ENCODE measurements around the gene CTSW. TPM values are rescaled to one million over a fixed set of nuclear protein-coding genes. Genes with fewer than 3 reads are reported as not detected.
A peak's percentile ranks its signal among the peaks of the same experiment; 100 is the strongest.

The CTSW gene
- total and polyA plus RNA-seq, 4 donors = 2.9 to 8.7 (median 3.8) TPM

GRCh38 chr11:65886826-65887722 lies 7.4 kb downstream of the CTSW start:
- no peak for DNase-seq
- 87 to 91% methylated on average over 14 of the region's 14 CpGs for WGBS, 2 donors
- H3K4me3 ChIP-seq = no peak overlapping the region

DNA sequence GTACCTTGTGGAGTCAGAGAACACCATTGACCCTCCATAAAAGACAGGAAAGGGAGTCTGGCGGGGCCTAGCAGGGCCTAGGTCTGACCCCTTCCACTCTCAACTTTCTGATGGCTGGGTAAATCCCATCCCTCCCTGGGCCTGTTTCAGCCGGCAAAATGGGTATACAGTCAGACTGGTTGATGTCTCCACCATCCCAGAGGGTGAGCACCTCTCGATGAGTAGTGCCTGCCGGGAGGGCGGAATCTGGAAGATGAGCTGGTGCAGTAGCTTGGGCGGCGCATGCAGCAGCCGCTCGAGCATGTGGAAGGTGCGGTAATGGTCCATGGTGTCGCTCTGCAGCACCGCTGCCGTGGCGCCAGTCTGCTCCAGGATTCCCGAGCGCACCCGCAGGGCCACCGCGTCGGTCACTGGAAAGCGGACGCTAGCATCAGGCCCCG lies 8.1 kb downstream of the CTSW start:
- Histone ChIP-seq H3K27me3 (ENCODE audit: control insufficient read depth in 3 of 3, insufficient read depth in 3 of 3, low read length in 2 of 3) (no peaks in the 10 kb centered on the region), H3K9ac (ENCODE audit: insufficient read depth in 1 of 2, low read length in 2 of 2) (peak overlapping the region; percentile 39 to 67), H3K4me1 (ENCODE audit: control insufficient read depth in 5 of 5, insufficient read depth in 5 of 5, low read length in 5 of 5) (peaks cover 5 to 51% (median 13%) of the 10 kb centered on the region in 5 donors), H3K27ac (ENCODE audit: low read depth in 1 of 2, low read length in 1 of 2) (peak overlapping the region; percentile 82 to 95), H3K4me3 (peak overlapping the region; percentile 67), H3K9me3 (ENCODE audit: control insufficient read depth in 4 of 4, insufficient read depth in 3 of 4, low read length in 3 of 4) (no peaks in the 10 kb centered on the region), H3K36me3 (ENCODE audit: control insufficient read depth in 4 of 4, insufficient read depth in 4 of 4, low read length in 4 of 4) (peaks cover 7 to 23% (median 23%) of the 10 kb centered on the region in 4 donors)
- DNase-seq = no peak
- TF ChIP-seq, protein P1, sequence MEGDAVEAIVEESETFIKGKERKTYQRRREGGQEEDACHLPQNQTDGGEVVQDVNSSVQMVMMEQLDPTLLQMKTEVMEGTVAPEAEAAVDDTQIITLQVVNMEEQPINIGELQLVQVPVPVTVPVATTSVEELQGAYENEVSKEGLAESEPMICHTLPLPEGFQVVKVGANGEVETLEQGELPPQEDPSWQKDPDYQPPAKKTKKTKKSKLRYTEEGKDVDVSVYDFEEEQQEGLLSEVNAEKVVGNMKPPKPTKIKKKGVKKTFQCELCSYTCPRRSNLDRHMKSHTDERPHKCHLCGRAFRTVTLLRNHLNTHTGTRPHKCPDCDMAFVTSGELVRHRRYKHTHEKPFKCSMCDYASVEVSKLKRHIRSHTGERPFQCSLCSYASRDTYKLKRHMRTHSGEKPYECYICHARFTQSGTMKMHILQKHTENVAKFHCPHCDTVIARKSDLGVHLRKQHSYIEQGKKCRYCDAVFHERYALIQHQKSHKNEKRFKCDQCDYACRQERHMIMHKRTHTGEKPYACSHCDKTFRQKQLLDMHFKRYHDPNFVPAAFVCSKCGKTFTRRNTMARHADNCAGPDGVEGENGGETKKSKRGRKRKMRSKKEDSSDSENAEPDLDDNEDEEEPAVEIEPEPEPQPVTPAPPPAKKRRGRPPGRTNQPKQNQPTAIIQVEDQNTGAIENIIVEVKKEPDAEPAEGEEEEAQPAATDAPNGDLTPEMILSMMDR (IDR thresholded peaks at IDR 0.05; ENCODE audit: control extremely low read depth, extremely low read depth) = no peak
- 5% methylated on average over 23 of the region's 23 CpGs for whole genome bisulfite sequencing, 2 donors
- no peak for ATAC-seq (ENCODE audit: insufficient read depth, low FRiP score)

More at GRCh38 chr11:65886826-65887722, 7.4 kb downstream of the CTSW start:
- ATAC-seq (ENCODE audit: insufficient read depth, low FRiP score) = no peak
- Histone ChIP-seq H3K36me3 (ENCODE audit: control insufficient read depth in 4 of 4, insufficient read depth in 4 of 4, low read length in 4 of 4) (peaks cover 7 to 29% (median 24%) of the 10 kb centered on the region in 4 donors), H3K27ac (ENCODE audit: low read depth in 1 of 2, low read length in 1 of 2) (peak overlapping the region in 1 of 2 donors; percentile 95), H3K4me1 (ENCODE audit: control insufficient read depth in 5 of 5, insufficient read depth in 5 of 5, low read length in 5 of 5) (peaks cover 5 to 44% (median 12%) of the 10 kb centered on the region in 5 donors), H3K9ac (ENCODE audit: insufficient read depth in 1 of 2, low read length in 2 of 2) (peak overlapping the region; percentile 39 to 67), H3K9me3 (ENCODE audit: control insufficient read depth in 4 of 4, insufficient read depth in 3 of 4, low read length in 3 of 4) (no peaks in the 10 kb centered on the region), H3K27me3 (ENCODE audit: control insufficient read depth in 3 of 3, insufficient read depth in 3 of 3, low read length in 2 of 3) (no peaks in the 10 kb centered on the region)
- TF ChIP-seq, protein P1 (IDR thresholded peaks at IDR 0.05; ENCODE audit: control extremely low read depth, extremely low read depth) = no peak

- DNase-seq (peak; percentile 98 to 99 (median 99)), ATAC-seq (ENCODE audit: insufficient read depth, low FRiP score) (peak; percentile 75)
- Histone ChIP-seq H3K9ac (ENCODE audit: insufficient read depth in 1 of 2, low read length in 2 of 2) (peak within 1 kb of the TSS; percentile 59 to 94), H3K4me3 (peak within 1 kb of the TSS; percentile 67), H3K4me1 (ENCODE audit: control insufficient read depth in 5 of 5, insufficient read depth in 5 of 5, low read length in 5 of 5) (peaks cover 5 to 54% (median 13%) of the 10 kb centered on the region in 5 donors), H3K27me3 (ENCODE audit: control insufficient read depth in 3 of 3, insufficient read depth in 3 of 3, low read length in 2 of 3) (no peaks in the 10 kb centered on the region), H3K27ac (ENCODE audit: low read depth in 1 of 2, low read length in 1 of 2) (peak within 1 kb of the TSS; percentile 95), H3K9me3 (ENCODE audit: control insufficient read depth in 4 of 4, insufficient read depth in 3 of 4, low read length in 3 of 4) (no peaks in the 10 kb centered on the region), H3K36me3 (ENCODE audit: control insufficient read depth in 4 of 4, insufficient read depth in 4 of 4, low read length in 4 of 4) (peaks cover 7 to 23% (median 19%) of the 10 kb centered on the region in 4 donors)
- TF ChIP-seq, protein P1 (IDR thresholded peaks at IDR 0.05; ENCODE audit: control extremely low read depth, extremely low read depth) = peak; percentile 60
- WGBS, 2 donors = 1% methylated on average over 48 to 56 of the region's 57 CpGs
Observed at GRCh38 chr11:65888163-65888814, 8.7 kb downstream of the CTSW start, which contains the start of gene FIBP. TSS of gene FIBP (minus strand) at chr11:65888471. CDS start at chr11:65888418, 53 bp downstream.
